T-cell (primary cell): ENCODE data around the gene FOXN3. TPM values are rescaled to one million over a fixed set of nuclear protein-coding genes. Genes with fewer than 3 reads are reported as not detected.

Source experiments
- ATAC-seq, 4 experiments: fragments of 200-7000 bp in 3 of 4; fragments of 150-1000 bp in 1 of 4; cut with Tn5 transposase; replicated peaks in 1 of 4; 1 replicate in 3 of 4; 2 replicates in 1 of 4; pipeline ENCODE4 v1.10.0; 2021; ENCODE audit warnings: moderate library complexity in 3 of 4, mild to moderate bottlenecking in 2 of 4, moderate number of reproducible peaks in 1 of 4
- CTCF ChIA-PET, 2 donors: fragments of 300-600 bp; sonication (Branson Sonifier 250); formaldehyde crosslinking; loops; one replicate each; lab custom pipeline; 2022; ENCODE audit warnings: antibody characterized with exemption in 2 of 2; lab: Charles Lee
- POLR2A ChIA-PET, 2 donors: fragments of 300-600 bp; sonication (Branson Sonifier 250); formaldehyde crosslinking; loops; one replicate each; lab custom pipeline; 2022; ENCODE audit warnings: antibody characterized with exemption in 2 of 2; lab: Charles Lee
- DNase-seq, 35 experiments: peaks; one replicate each; pipeline versions ENCODE4 v3.0.0 to v3.0.0-alpha.2; 2013 to 2023
- H3K27ac ChIP-seq: one replicate; pipeline ENCODE4 v1.5.1; 2013; ENCODE audit warnings: low read length
- H3K27me3 ChIP-seq, 2 experiments: replicated peaks in 1 of 2; 1 replicate in 1 of 2; 2 replicates in 1 of 2; pipeline versions ENCODE4 v1.6.1 to v1.7.0; 2013; ENCODE audit warnings: low read length in 1 of 2, mixed read lengths in 1 of 2; ENCODE audit not compliant: control insufficient read depth in 2 of 2, insufficient read depth in 2 of 2; ENCODE audit errors: extremely low read depth in 1 of 2
- H3K36me3 ChIP-seq, 2 donors: 1 replicate in 1 of 2; 2 replicates in 1 of 2; pipeline versions ENCODE4 v1.6.1 to v1.7.0; 2013; ENCODE audit warnings: low read length in 1 of 2; ENCODE audit not compliant: control insufficient read depth in 2 of 2, insufficient read depth in 1 of 2; ENCODE audit errors: extremely low read depth in 1 of 2
- H3K4me1 ChIP-seq, 2 experiments: 1 replicate in 1 of 2; 2 replicates in 1 of 2; pipeline versions ENCODE4 v1.6.1 to v1.7.0; 2013; ENCODE audit warnings: low read length in 2 of 2, mixed read lengths in 1 of 2; ENCODE audit not compliant: insufficient read depth in 2 of 2, control insufficient read depth in 1 of 2; ENCODE audit errors: extremely low read depth in 1 of 2
- H3K4me3 ChIP-seq, 2 donors: 1 replicate in 1 of 2; 2 replicates in 1 of 2; pipeline versions ENCODE4 v1.5.1 to v1.7.0; 2013; ENCODE audit warnings: mild to moderate bottlenecking in 2 of 2, low read length in 1 of 2, moderate library complexity in 1 of 2; ENCODE audit not compliant: control insufficient read depth in 1 of 2; ENCODE audit errors: extremely low read depth in 1 of 2
- H3K9me3 ChIP-seq: 2 replicates; pipeline ENCODE4 v1.7.0; 2013
- H3K27ac Mint-ChIP-seq, 2 donors: one replicate each; pipeline ENCODE4 v1.8.0; 2020 to 2021; ENCODE audit warnings: mild to moderate bottlenecking in 2 of 2, mixed read lengths in 2 of 2
- H3K27me3 Mint-ChIP-seq, 2 donors: one replicate each; pipeline ENCODE4 v1.8.0; 2021 to 2022; ENCODE audit warnings: mixed read lengths in 2 of 2
- H3K36me3 Mint-ChIP-seq: one replicate; pipeline ENCODE4 v1.8.0; 2021; ENCODE audit warnings: mixed read lengths
- H3K4me1 Mint-ChIP-seq, 3 donors: one replicate each; pipeline ENCODE4 v1.8.0; 2020 to 2022; ENCODE audit warnings: mixed read lengths in 3 of 3, mild to moderate bottlenecking in 1 of 3
- H3K4me3 Mint-ChIP-seq, 3 donors: one replicate each; pipeline ENCODE4 v1.8.0; 2020 to 2022; ENCODE audit warnings: mild to moderate bottlenecking in 3 of 3, mixed read lengths in 3 of 3, moderate library complexity in 3 of 3
- H3K9me3 Mint-ChIP-seq, 3 donors: one replicate each; pipeline ENCODE4 v1.8.0; 2020 to 2022; ENCODE audit warnings: mixed read lengths in 3 of 3
- WGBS: methylation state at CpG from one replicate; pipeline ENCODE4 v1.1.5; 2013; ENCODE audit warnings: missing lambda C conversion rate; ENCODE audit not compliant: insufficient coverage; 5-methylcytosine and 5-hydroxymethylcytosine counted together
- total RNA-seq, 35 experiments: library from RNA in 6 of 35; stranded (reverse) in 6 of 35; fragments of 120-200 nt in 1 of 35; gene quantifications; one replicate each; pipeline versions ENCODE4 v1.2.1 to v1.2.4 and lab custom pipeline; 2013 to 2026

FOXN3 gene
- total RNA-seq, 5 donors from 2014 or later (not counting 1 experiment from before 2014, with no cell fraction given), result 92.8 to 176 (median 103) TPM

DNA sequence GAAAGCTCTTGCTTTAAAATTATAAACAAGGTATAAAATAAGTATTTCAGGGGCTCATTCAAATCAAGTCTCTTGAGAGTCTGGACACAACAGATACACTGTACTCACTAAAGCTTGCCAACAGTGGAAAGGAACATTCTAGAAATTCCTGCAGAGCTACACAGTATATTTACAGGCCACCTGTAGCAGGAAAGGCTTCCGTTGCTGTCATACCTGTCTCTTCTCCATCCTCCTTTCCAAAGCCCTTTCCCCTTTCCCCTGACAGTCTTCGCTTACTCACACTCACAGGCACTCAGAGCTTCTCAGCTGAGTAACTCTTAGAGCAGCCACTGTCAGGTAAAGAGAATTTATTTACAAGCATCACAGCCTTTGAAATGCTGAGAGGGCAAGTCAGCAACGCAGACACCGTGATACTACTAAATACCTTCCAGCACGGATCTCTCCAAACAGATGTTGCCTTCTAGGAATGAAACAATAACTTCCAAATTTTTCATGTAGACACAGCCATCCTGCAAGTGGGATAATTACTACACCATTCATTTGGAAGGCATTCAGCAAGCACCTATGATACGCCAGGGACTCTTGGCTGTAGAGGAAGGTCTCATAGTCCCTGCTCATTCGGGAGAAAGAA, 167.9 kb downstream of the FOXN3 start:
- no peak for DNase-seq
- WGBS, result 98% methylated on average over 7 of the region's 7 CpGs
- POLR2A ChIA-PET, result interaction anchor here (0.6 kb wide), 2 partner anchors 23 to 727 kb away, joined by 5 to 17 read pairs; no protein-coding TSS in a partner anchor

DNA sequence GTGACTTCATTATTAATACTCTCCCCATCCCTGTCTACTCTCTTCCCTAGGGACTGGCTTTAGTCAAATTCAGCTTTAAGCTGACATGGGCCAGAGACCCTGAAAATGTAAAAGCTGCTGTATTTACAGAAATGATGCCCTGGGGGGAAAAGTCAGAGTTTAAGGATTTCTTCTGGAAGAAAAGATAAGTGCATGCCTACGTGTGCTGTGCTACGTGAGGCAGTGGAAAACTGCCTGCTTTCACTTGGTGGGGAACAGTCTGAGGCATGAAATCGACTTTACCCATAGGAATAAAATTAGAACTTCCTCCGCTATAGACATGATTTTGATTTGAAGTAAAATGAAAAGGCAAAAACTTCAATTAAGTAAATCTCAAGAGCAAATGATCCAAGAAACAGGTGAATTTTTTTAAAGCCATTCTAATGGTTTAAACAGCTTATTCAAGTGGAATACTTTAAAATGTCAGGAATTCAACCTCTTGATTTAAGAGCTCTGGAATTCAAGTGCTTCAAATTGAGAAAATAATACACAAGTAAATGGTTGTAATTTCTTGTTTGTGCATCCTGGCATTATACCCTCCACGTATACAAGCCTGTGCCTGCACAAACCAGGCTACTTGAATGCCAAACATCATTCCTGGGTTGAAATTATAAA, 168.5 kb downstream of the FOXN3 start:
- peaks cover 0 to 8% of the 10 kb centered on the region in 2 experiments for H3K4me1 ChIP-seq
- H3K27ac ChIP-seq, result no peak overlapping the region
- H3K27me3 ChIP-seq, result no peaks in the 10 kb centered on the region
- Mint-ChIP-seq H3K27me3 (no peaks in the 10 kb centered on the region), H3K4me3 (no peak overlapping the region), H3K4me1 (peaks cover 65 to 80% (median 72%) of the 10 kb centered on the region in 3 donors), H3K9me3 (no peaks in the 10 kb centered on the region), H3K36me3 (peaks cover 46% of the 10 kb centered on the region), H3K27ac (no peak overlapping the region)
- WGBS, result 100% methylated on average over 2 of the region's 5 CpGs
- CTCF ChIA-PET, result interaction anchor here in 1 of 2 donors (0.5 kb wide), 1 partner anchor 165 kb away, joined by 3 read pairs; no protein-coding TSS in a partner anchor
- DNase-seq, result no peak
- no peaks in the 10 kb centered on the region for H3K9me3 ChIP-seq
- ATAC-seq, result no peak
- no peaks in the 10 kb centered on the region for H3K36me3 ChIP-seq
- POLR2A ChIA-PET, result interaction anchor here in 1 of 2 donors (0.6 kb wide), 2 partner anchors 23 to 36 kb away, joined by 4 to 17 read pairs; no protein-coding TSS in a partner anchor
- no peak overlapping the region for H3K4me3 ChIP-seq

More for the DNA sequence above, 167.9 kb downstream of the FOXN3 start:
- H3K9me3 ChIP-seq, result no peaks in the 10 kb centered on the region
- peaks cover 0 to 4% of the 10 kb centered on the region in 2 donors for H3K36me3 ChIP-seq
- Mint-ChIP-seq H3K36me3 (peaks cover 52% of the 10 kb centered on the region), H3K4me1 (peaks cover 65 to 80% (median 70%) of the 10 kb centered on the region in 3 donors), H3K9me3 (no peaks in the 10 kb centered on the region), H3K27ac (no peak overlapping the region), H3K4me3 (no peak overlapping the region), H3K27me3 (no peaks in the 10 kb centered on the region)
- peaks cover 0 to 8% of the 10 kb centered on the region in 2 experiments for H3K4me1 ChIP-seq
- no peaks in the 10 kb centered on the region for H3K27me3 ChIP-seq
- CTCF ChIA-PET, result interaction anchor here in 1 of 2 donors (0.5 kb wide), 1 partner anchor 165 kb away, joined by 3 read pairs; no protein-coding TSS in a partner anchor
- H3K27ac ChIP-seq, result no peak overlapping the region
- no peak overlapping the region for H3K4me3 ChIP-seq
- no peak for ATAC-seq

DNA sequence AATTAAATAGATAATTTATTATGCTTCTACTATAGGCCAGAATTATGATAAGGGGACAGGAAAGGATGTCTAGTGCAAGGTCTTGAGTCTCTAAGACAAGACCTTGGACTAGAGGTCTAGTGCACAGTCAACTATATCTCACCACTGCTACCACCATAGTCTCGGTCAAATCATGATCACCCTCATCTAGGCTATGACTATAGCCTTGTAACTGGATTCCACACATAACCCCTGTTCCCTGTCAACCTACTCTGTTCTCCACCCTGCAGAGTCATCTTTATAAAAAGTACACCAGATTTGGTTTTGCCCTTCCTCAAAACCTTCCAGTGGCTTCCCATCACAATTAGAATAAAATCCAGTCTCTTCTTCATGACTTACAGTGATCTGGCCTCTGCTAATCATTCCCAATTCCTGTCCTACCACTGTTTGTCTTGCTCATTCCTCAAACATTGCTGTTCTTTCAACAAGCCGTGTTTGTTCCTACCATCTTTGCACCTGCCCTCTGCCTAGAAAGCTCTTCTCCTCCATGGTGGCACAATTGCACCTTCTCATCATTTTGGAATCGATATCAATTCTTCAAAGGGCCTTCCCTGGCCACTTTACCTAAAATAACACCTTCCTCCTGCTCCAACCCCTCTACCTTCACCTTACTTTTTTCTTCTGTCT, 169.4 kb downstream of the FOXN3 start:
- Histone ChIP-seq H3K36me3 (no peaks in the 10 kb centered on the region), H3K4me1 (peaks cover 0 to 8% of the 10 kb centered on the region in 2 experiments), H3K9me3 (no peaks in the 10 kb centered on the region), H3K27ac (no peak overlapping the region), H3K4me3 (no peak overlapping the region), H3K27me3 (no peaks in the 10 kb centered on the region)
- H3K36me3 Mint-ChIP-seq, result peaks cover 37% of the 10 kb centered on the region
- H3K4me3 Mint-ChIP-seq, result no peak overlapping the region
- no peaks in the 10 kb centered on the region for H3K9me3 Mint-ChIP-seq
- DNase-seq, result no peak
- CTCF ChIA-PET, result no interaction called here
- WGBS, result 100% methylated on average over 3 of the region's 3 CpGs
- POLR2A ChIA-PET, result interaction anchor here in 1 of 2 donors (0.7 kb wide), 1 partner anchor 33 kb away, joined by 3 read pairs; no protein-coding TSS in a partner anchor
- H3K4me1 Mint-ChIP-seq, result peaks cover 63 to 76% (median 76%) of the 10 kb centered on the region in 3 donors
- no peak overlapping the region for H3K27ac Mint-ChIP-seq
- H3K27me3 Mint-ChIP-seq, result no peaks in the 10 kb centered on the region
- no peak for ATAC-seq

DNA sequence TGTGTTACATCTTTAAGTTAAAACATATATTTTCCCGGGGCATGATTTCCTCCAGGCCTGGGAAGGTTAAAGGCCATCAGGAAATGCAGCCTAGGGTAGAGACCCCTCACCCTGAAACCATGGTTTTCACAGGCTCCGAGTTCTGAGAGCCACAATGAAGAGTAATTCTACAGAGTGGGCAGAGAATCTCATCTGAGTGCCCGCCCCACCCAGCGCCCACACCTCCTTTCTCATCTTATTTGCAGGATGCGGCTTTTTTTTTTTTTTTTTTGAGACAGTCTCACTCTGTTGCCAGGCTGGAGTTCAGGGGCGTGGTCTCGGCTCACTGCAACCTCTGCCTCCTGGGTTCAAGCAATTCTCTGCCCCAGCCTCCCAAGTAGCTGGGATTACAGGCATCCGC, 170.7 kb downstream of the FOXN3 start:
- ChIA-PET CTCF (interaction anchor here in 1 of 2 donors (0.6 to 0.7 kb wide), 2 partner anchors 19 to 29 kb away, joined by 3 read pairs; no protein-coding TSS in a partner anchor), POLR2A (no interaction called here)
- peaks cover 0 to 16% of the 10 kb centered on the region in 2 experiments for H3K4me1 ChIP-seq
- no peak for DNase-seq
- no peaks in the 10 kb centered on the region for H3K36me3 ChIP-seq
- Mint-ChIP-seq H3K27ac (no peak overlapping the region), H3K36me3 (peaks cover 34% of the 10 kb centered on the region), H3K4me1 (peaks cover 68 to 84% (median 76%) of the 10 kb centered on the region in 3 donors), H3K9me3 (no peaks in the 10 kb centered on the region), H3K4me3 (no peak overlapping the region), H3K27me3 (no peaks in the 10 kb centered on the region)
- WGBS, result 68% methylated on average over 4 of the region's 8 CpGs
- no peak for ATAC-seq
- H3K27ac ChIP-seq, result no peak overlapping the region
- H3K4me3 ChIP-seq, result no peak overlapping the region
- H3K27me3 ChIP-seq, result no peaks in the 10 kb centered on the region
- no peaks in the 10 kb centered on the region for H3K9me3 ChIP-seq

DNA sequence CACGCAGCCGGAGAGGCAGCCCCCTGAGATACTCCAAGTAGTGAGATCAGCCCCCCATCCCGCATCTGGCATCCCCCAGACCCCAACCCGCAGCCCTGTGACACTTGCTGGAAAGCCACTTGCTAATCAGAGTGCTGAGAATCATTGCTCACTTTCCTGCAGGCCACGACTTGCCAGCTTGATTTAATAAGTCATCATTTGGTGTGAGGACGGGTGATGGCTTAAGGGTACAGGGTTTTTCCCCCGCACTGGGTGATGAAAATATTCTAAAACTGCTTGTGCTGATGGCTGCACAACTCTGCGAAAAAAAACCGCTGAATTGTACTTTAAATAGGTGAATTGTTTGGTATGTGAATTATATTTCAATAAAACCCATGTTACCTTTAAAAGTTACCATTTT, 171.2 kb downstream of the FOXN3 start:
- Mint-ChIP-seq H3K27ac (no peak overlapping the region), H3K9me3 (no peaks in the 10 kb centered on the region), H3K4me1 (peaks cover 68 to 84% (median 76%) of the 10 kb centered on the region in 3 donors), H3K27me3 (no peaks in the 10 kb centered on the region), H3K4me3 (no peak overlapping the region), H3K36me3 (peaks cover 34% of the 10 kb centered on the region)
- no peaks in the 10 kb centered on the region for H3K36me3 ChIP-seq
- H3K27ac ChIP-seq, result no peak overlapping the region
- no peak overlapping the region for H3K4me3 ChIP-seq
- no peaks in the 10 kb centered on the region for H3K9me3 ChIP-seq
- peaks cover 0 to 18% of the 10 kb centered on the region in 2 experiments for H3K4me1 ChIP-seq
- 84% methylated on average over 4 of the region's 9 CpGs for WGBS
- no peaks in the 10 kb centered on the region for H3K27me3 ChIP-seq
- ATAC-seq, result no peak
- CTCF ChIA-PET, result interaction anchor here in 1 of 2 donors (0.7 kb wide), 1 partner anchor 19 kb away, joined by 3 read pairs; no protein-coding TSS in a partner anchor
- no peak for DNase-seq
- POLR2A ChIA-PET, result no interaction called here

DNA sequence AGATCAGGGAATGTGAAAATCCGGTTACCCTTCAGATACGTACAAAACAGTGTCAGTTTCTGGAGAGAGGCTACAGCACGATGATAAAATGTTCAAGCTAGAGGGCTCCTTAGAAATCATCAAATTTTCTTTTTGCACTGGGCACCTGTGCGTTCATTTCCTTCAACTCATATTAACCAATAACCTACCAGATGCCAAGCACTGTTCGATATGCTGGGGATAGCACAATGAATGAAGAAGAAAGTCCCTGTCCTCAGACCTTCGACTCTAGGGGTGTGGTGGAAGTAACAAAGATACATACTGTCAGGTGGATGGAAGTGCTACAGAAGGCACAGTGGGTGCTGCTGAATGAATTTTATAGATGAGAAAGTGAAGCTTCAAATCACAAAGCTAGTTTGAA, 172.3 kb downstream of the FOXN3 start:
- POLR2A ChIA-PET, result no interaction called here
- no peaks in the 10 kb centered on the region for H3K27me3 Mint-ChIP-seq
- Histone ChIP-seq H3K4me1 (peaks cover 0 to 22% of the 10 kb centered on the region in 2 experiments), H3K36me3 (no peaks in the 10 kb centered on the region), H3K27ac (no peak overlapping the region), H3K9me3 (no peaks in the 10 kb centered on the region), H3K27me3 (no peaks in the 10 kb centered on the region), H3K4me3 (no peak overlapping the region)
- H3K27ac Mint-ChIP-seq, result no peak overlapping the region
- ATAC-seq (no peak), DNase-seq (no peak)
- peaks cover 68 to 83% (median 76%) of the 10 kb centered on the region in 3 donors for H3K4me1 Mint-ChIP-seq
- CTCF ChIA-PET, result no interaction called here
- H3K9me3 Mint-ChIP-seq, result no peaks in the 10 kb centered on the region
- WGBS, result 100% methylated on average over 2 of the region's 6 CpGs
- no peak overlapping the region for H3K4me3 Mint-ChIP-seq
- H3K36me3 Mint-ChIP-seq, result peaks cover 27% of the 10 kb centered on the region
